ENCODE data around the gene TMPRSS4. TPM values are rescaled to one million over a fixed set of nuclear protein-coding genes. Genes with fewer than 3 reads are reported as not detected.

The TMPRSS4 gene
- total and polyA plus RNA-seq, 2 of the 13 experiments (the other 11 are each of a cell fraction or from before 2014, with no cell fraction given), result 0.32 TPM; not detected in 1

- no peak for TF ChIP-seq MTF1 (CRISPR knock-in tag; IDR thresholded peaks at IDR 0.05)
- no peak for TF ChIP-seq ZNF672 (CRISPR knock-in tag; IDR thresholded peaks at IDR 0.05)
- TF ChIP-seq ZNF773 (CRISPR knock-in tag; IDR thresholded peaks at IDR 0.05; ENCODE audit: borderline replicate concordance), result no peak
- no peak for TF ChIP-seq SMARCE1 (IDR thresholded peaks at IDR 0.05; ENCODE audit: borderline replicate concordance)
- no peak for TF ChIP-seq NCOA5 (CRISPR knock-in tag; IDR thresholded peaks at IDR 0.05)
- no peak for TF ChIP-seq ZBTB43 (CRISPR knock-in tag; conservative IDR thresholded peaks at IDR 0.05)
These were observed 2.1 kb upstream of the TMPRSS4 start (continued) for GRCh38 chr11:118074785-118075184.

- CTCF ChIA-PET (ENCODE audit: low intra/inter-chr PET ratio, low total read pairs), result no interaction called here
- Histone ChIP-seq H3K9me3 (ENCODE audit: low read length) (no peaks in the 10 kb centered on the region), H3K36me3 (replicated peaks in 1 of 2; ENCODE audit: control insufficient read depth in 1 of 2, insufficient read depth in 2 of 2, low read length in 2 of 2) (no peaks in the 10 kb centered on the region), H3K79me2 (ENCODE audit: insufficient read depth, low read length) (no peaks in the 10 kb centered on the region), H2AFZ (ENCODE audit: low read length) (no peak overlapping the region), H3K4me2 (ENCODE audit: low read depth, low read length) (no peak overlapping the region; the same call in 1 of the 2 replicates), H3K4me3 (replicated peaks in 1 of 3; ENCODE audit: insufficient read depth in 1 of 3, low read depth in 2 of 3, low read length in 3 of 3) (no peak overlapping the region), H3K27me3 (ENCODE audit: control insufficient read depth in 1 of 2, insufficient read depth in 2 of 2, low read length in 2 of 2) (peaks cover 0 to 48% of the 10 kb centered on the region in 2 experiments; a peak in 4 of 5 replicates), H4K20me1 (ENCODE audit: insufficient read depth, low read length) (no peaks in the 10 kb centered on the region), H3K4me1 (ENCODE audit: insufficient read depth, low read length) (peaks cover 55% of the 10 kb centered on the region), H3K9ac (ENCODE audit: insufficient read depth, low read depth, low read length) (no peak overlapping the region), H3K27ac (ENCODE audit: extremely low read length, insufficient read depth, low read length) (no peak overlapping the region)
- 41% methylated on average over 5 of the region's 5 CpGs for WGBS (ENCODE audit: low lambda C conversion rate)
- intact Hi-C loops (cut with micrococcal nuclease; ENCODE audit: unreplicated experiment) (no loop called here), in situ Hi-C loops (cut with HindIII; ENCODE audit: extremely low pct_ligation_motif_present, low pct_unique_long_range_greater_than_20kb) (no loop called here)
- POLR2A ChIA-PET, result no interaction called here
- FAIRE-seq, result no peak
- TF ChIP-seq ZNF160 (CRISPR knock-in tag; IDR thresholded peaks at IDR 0.05) (no peak), SYNCRIP (IDR thresholded peaks at IDR 0.05; ENCODE audit: insufficient read depth, low read depth, low read length) (no peak), PRPF4 (IDR thresholded peaks at IDR 0.05; ENCODE audit: low read depth, low read length, poor library complexity, severe bottlenecking) (no peak), ZFP91 (CRISPR knock-in tag; IDR thresholded peaks at IDR 0.05; ENCODE audit: borderline replicate concordance) (no peak), PPARG (CRISPR knock-in tag; conservative IDR thresholded peaks at IDR 0.05) (no peak), ZNF414 (CRISPR knock-in tag; IDR thresholded peaks at IDR 0.05) (no peak)
- DNase-seq (ENCODE audit: low spot score), result no peak
- BruUV-seq (replicated peaks), result no TSS peak
- no peak for ATAC-seq
These were observed 2.1 kb downstream of the TMPRSS4 start for GRCh38 chr11:118078911-118079411.

All from HepG2 (cell line).